ENCODE measurements around the gene COPS9. TPM values are rescaled to one million over a fixed set of nuclear protein-coding genes. Genes with fewer than 3 reads are reported as not detected.

Gene COPS9
- total RNA-seq, 4 donors from 2014 or later: 120 to 172 (median 142) TPM

DNA sequence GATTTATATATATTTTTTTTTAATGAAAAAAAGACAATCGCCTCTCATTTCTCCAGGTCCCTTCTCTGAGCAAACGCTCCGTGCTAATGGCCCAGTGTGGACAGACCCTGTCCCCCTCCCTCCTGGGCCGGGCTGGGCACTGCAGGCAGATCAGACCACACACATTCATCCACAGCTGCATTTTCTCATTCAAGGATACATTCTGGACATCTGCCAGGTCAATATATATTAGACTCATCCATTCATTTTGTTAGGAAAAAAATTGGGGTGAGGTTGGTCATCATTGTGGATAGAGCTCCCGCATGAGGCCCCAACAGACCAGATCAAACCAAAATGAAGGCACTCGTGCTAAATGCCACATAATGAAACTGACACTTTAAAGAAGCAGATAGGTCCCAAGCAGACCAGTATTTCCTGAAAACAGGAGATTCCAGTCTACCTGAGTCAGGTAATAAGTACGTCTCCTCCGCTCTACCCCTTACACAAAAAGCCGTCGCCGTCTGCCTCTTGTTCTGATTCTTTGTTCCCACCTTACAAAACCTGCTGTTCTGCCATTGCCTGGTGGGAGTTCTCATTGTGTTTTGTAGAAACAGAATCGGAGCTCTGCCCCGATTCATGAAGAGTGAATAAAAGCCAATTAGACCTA is 19.8 kb upstream of the COPS9 start:
- DNase-seq (ENCODE audit: low spot score in 2 of 2): no peak
- TF ChIP-seq, protein P1, sequence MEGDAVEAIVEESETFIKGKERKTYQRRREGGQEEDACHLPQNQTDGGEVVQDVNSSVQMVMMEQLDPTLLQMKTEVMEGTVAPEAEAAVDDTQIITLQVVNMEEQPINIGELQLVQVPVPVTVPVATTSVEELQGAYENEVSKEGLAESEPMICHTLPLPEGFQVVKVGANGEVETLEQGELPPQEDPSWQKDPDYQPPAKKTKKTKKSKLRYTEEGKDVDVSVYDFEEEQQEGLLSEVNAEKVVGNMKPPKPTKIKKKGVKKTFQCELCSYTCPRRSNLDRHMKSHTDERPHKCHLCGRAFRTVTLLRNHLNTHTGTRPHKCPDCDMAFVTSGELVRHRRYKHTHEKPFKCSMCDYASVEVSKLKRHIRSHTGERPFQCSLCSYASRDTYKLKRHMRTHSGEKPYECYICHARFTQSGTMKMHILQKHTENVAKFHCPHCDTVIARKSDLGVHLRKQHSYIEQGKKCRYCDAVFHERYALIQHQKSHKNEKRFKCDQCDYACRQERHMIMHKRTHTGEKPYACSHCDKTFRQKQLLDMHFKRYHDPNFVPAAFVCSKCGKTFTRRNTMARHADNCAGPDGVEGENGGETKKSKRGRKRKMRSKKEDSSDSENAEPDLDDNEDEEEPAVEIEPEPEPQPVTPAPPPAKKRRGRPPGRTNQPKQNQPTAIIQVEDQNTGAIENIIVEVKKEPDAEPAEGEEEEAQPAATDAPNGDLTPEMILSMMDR (IDR thresholded peaks at IDR 0.05): no peak
- no peak for TF ChIP-seq POLR2A (IDR thresholded peaks at IDR 0.05)
- intact Hi-C loops (cut with DNase I; ENCODE audit: low total_unique reads): no loop called here
- WGBS, 2 donors: 72 to 73% methylated on average over 13 of the region's 13 CpGs
- H3K4me3 ChIP-seq (ENCODE audit: low read depth, poor library complexity, severe bottlenecking): no peak overlapping the region

GRCh38 chr2:240155048-240155744 is 19.1 kb upstream of the COPS9 start:
- TF ChIP-seq POLR2A (IDR thresholded peaks at IDR 0.05): no peak
- TF ChIP-seq, protein P1 (IDR thresholded peaks at IDR 0.05): no peak
- 50% methylated on average over 17 of the region's 17 CpGs for WGBS, 2 donors
- DNase-seq (ENCODE audit: low spot score in 2 of 2): no peak
- no peak overlapping the region for H3K4me3 ChIP-seq (ENCODE audit: low read depth, poor library complexity, severe bottlenecking)
- intact Hi-C loops (cut with DNase I; ENCODE audit: low total_unique reads): no loop called here

GRCh38 chr2:240154606-240155005 is 18.5 kb upstream of the COPS9 start:
- DNase-seq (ENCODE audit: low spot score in 2 of 2): no peak
- 66 to 75% methylated on average over 8 of the region's 8 CpGs for WGBS, 2 donors
- intact Hi-C loops (cut with DNase I; ENCODE audit: low total_unique reads): no loop called here
- TF ChIP-seq POLR2A (IDR thresholded peaks at IDR 0.05): no peak
- TF ChIP-seq, protein P1 (IDR thresholded peaks at IDR 0.05): no peak
- no peak overlapping the region for H3K4me3 ChIP-seq (ENCODE audit: low read depth, poor library complexity, severe bottlenecking)

- TF ChIP-seq, protein P1 (IDR thresholded peaks at IDR 0.05): no peak
- no peak for TF ChIP-seq POLR2A (IDR thresholded peaks at IDR 0.05)
- DNase-seq (ENCODE audit: low spot score in 2 of 2): no peak
- 80 to 88% methylated on average over 3 of the region's 3 CpGs for WGBS, 2 donors
- no peak overlapping the region for H3K4me3 ChIP-seq (ENCODE audit: low read depth, poor library complexity, severe bottlenecking)
- intact Hi-C loops (cut with DNase I; ENCODE audit: low total_unique reads): no loop called here
Measured at GRCh38 chr2:240153418-240153817, 17.3 kb upstream of the COPS9 start.

DNA sequence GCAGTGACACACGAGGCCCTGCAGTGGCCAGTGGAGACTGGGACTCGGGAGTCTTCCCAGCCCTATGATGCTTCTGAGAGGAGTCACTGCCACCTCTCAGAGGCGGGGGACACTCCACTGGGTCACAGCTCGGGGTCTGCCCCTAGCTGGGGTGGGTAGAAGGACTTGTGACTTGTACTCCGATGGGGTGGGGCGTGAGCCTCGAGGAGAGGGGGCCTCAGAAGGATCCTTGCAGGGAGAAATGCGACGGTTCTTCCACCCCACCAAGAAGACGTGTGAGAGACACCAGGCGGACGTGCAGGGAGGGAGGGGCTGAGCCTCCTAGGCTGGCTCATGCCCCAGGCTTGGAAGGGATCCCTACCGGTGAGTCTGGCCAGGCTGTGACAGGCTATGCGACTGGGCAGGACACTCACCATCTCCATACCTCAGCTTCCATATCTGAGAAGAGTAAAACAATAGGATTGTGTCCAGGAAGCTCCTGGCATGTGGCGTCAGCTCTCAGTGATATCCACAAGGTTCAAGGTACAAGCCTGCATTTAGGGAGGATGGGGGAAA is 15.4 kb upstream of the COPS9 start:
- intact Hi-C loops (cut with DNase I; ENCODE audit: low total_unique reads): no loop called here
- H3K4me3 ChIP-seq (ENCODE audit: low read depth, poor library complexity, severe bottlenecking): no peak overlapping the region
- no peak for DNase-seq (ENCODE audit: low spot score in 2 of 2)
- 39 to 53% methylated on average over 13 to 15 of the region's 15 CpGs for WGBS, 2 donors
- TF ChIP-seq POLR2A (IDR thresholded peaks at IDR 0.05): no peak
- TF ChIP-seq, protein P1 (IDR thresholded peaks at IDR 0.05): no peak
